ENCODE data around the gene LRRC56. TPM values are rescaled to one million over a fixed set of nuclear protein-coding genes. Genes with fewer than 3 reads are reported as not detected.

The LRRC56 gene
- total RNA-seq, 1 donor from 2014 or later, result 0.22 TPM

- DNase-seq (peak; percentile 67), ATAC-seq (peak; percentile 28)
- intact Hi-C loops (cut with micrococcal nuclease), result no loop called here
Observed at GRCh38 chr11:501001-501682, 36.2 kb upstream of the LRRC56 start.

- DNase-seq (peak; percentile 31), ATAC-seq (no peak)
- intact Hi-C loops (cut with micrococcal nuclease), result no loop called here
Observed at GRCh38 chr11:501683-502287, 35.5 kb upstream of the LRRC56 start.

GRCh38 chr11:502288-503178 is 34.8 kb upstream of the LRRC56 start:
- intact Hi-C loops (cut with micrococcal nuclease), result no loop called here
- DNase-seq, result no peak
- ATAC-seq, result no peak

- ATAC-seq, result no peak
- DNase-seq, result peak; percentile 74
- intact Hi-C loops (cut with micrococcal nuclease), result no loop called here
Observed at GRCh38 chr11:503179-503981, 33.9 kb upstream of the LRRC56 start.

GRCh38 chr11:504053-504993 is 33.0 kb upstream of the LRRC56 start:
- DNase-seq, result peak; percentile 71
- intact Hi-C loops (cut with micrococcal nuclease), result no loop called here
- ATAC-seq, result peak; percentile 5

- intact Hi-C loops (cut with micrococcal nuclease), result no loop called here
- ATAC-seq, result no peak
Observed at GRCh38 chr11:504994-505344, 32.4 kb upstream of the LRRC56 start.

GRCh38 chr11:506238-506994 is 30.9 kb upstream of the LRRC56 start:
- intact Hi-C loops (cut with micrococcal nuclease), result no loop called here
- peak; percentile 86 for ATAC-seq
- DNase-seq, result peak; percentile 99

More at GRCh38 chr11:504994-505344, 32.4 kb upstream of the LRRC56 start:
- DNase-seq, result no peak

GRCh38 chr11:506995-507726 is 30.2 kb upstream of the LRRC56 start, which contains the start of gene RNH1:
Gene RNH1, minus strand, starts transcription at chr11:507242. Its CDS starts 5,080 bp downstream, at chr11:502162.
- intact Hi-C loops (cut with micrococcal nuclease), result no loop called here
- DNase-seq, result peak; percentile 100
- peak; percentile 88 for ATAC-seq

- ATAC-seq (no peak), DNase-seq (no peak)
- intact Hi-C loops (cut with micrococcal nuclease), result no loop called here
Observed at GRCh38 chr11:507727-508515, 29.4 kb upstream of the LRRC56 start.

- DNase-seq (no peak), ATAC-seq (no peak)
- intact Hi-C loops (cut with micrococcal nuclease), result no loop called here
Observed at GRCh38 chr11:508956-509355, 28.4 kb upstream of the LRRC56 start.

GRCh38 chr11:512761-513595 is 24.3 kb upstream of the LRRC56 start:
- ATAC-seq (no peak), DNase-seq (no peak)
- intact Hi-C loops (cut with micrococcal nuclease), result no loop called here

GRCh38 chr11:514606-515005 is 22.7 kb upstream of the LRRC56 start:
- no peak for ATAC-seq
- no peak for DNase-seq
- intact Hi-C loops (cut with micrococcal nuclease), result no loop called here

- ATAC-seq (no peak), DNase-seq (no peak)
- intact Hi-C loops (cut with micrococcal nuclease), result no loop called here
Observed at GRCh38 chr11:515131-515530, 22.2 kb upstream of the LRRC56 start.

- ATAC-seq (no peak), DNase-seq (no peak)
- intact Hi-C loops (cut with micrococcal nuclease), result no loop called here
Observed at GRCh38 chr11:516400-516799, 20.9 kb upstream of the LRRC56 start.
